NOMO-1 treated with dmso at 0.1 percent for 144 hours (cell line): ENCODE data around the gene ULK1.

Source experiments
- DNase-seq: peaks from one replicate; lab custom pipeline; 2025; ENCODE audit not compliant: unreplicated experiment; lab: John Stamatoyannopoulos, UW

ULK1 gene

GRCh38 chr12:131962069-131962468 is 67.6 kb downstream of the ULK1 start:
- no peak for DNase-seq

- no peak for DNase-seq
Measured at GRCh38 chr12:131963381-131963780, 69.0 kb downstream of the ULK1 start.

- no peak for DNase-seq
Measured at GRCh38 chr12:131965073-131965472, 70.7 kb downstream of the ULK1 start.

- no peak for DNase-seq
Measured at GRCh38 chr12:131971226-131971625, 76.8 kb downstream of the ULK1 start.
